ENCODE measurements around the gene OLIG2. TPM values are rescaled to one million over a fixed set of nuclear protein-coding genes. Genes with fewer than 3 reads are reported as not detected.

OLIG2 gene
- total RNA-seq: not detected

DNA sequence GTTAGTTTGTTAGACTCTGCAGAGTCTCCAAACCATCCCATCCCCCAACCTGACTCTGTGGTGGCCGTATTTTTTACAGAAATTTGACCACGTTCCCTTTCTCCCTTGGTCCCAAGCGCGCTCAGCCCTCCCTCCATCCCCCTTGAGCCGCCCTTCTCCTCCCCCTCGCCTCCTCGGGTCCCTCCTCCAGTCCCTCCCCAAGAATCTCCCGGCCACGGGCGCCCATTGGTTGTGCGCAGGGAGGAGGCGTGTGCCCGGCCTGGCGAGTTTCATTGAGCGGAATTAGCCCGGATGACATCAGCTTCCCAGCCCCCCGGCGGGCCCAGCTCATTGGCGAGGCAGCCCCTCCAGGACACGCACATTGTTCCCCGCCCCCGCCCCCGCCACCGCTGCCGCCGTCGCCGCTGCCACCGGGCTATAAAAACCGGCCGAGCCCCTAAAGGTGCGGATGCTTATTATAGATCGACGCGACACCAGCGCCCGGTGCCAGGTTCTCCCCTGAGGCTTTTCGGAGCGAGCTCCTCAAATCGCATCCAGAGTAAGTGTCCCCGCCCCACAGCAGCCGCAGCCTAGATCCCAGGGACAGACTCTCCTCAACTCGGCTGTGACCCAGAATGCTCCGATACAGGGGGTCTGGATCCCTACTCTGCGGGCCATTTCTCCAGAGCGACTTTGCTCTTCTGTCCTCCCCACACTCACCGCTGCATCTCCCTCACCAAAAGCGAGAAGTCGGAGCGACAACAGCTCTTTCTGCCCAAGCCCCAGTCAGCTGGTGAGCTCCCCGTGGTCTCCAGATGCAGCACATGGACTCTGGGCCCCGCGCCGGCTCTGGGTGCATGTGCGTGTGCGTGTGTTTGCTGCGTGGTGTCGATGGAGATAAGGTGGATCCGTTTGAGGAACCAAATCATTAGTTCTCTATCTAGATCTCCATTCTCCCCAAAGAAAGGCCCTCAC lies at the start of gene OLIG2:
OLIG2 (plus strand) TSS at position 447 of the 954 bp plus-strand sequence. CDS start 928 bp downstream, outside the sequence.
- ATAC-seq (ENCODE audit: low FRiP score) (no peak), DNase-seq (ENCODE audit: low spot score) (no peak)
- TF ChIP-seq CTCF (IDR thresholded peaks at IDR 0.05): no peak

DNA sequence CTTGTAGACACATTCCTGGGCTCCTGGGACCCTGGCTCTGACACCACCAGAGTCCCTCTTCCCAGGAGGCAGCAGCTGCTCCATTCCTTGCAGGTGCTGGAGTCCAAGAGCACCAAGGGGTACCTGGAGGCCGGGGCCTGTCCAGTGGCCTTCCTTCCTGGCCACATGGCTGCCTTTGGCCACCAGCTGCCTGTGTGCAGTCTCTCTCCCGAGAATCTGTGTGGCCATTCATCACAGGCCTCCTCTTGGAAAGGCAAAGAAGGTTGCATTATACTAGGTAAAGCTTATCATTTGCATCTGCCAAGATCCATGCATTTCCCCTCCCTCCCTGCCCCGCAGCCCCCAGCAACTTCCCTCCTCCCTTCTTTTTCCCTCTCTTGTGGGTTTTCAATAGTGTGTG lies 48.9 kb upstream of the OLIG2 start:
- ATAC-seq (ENCODE audit: low FRiP score) (no peak), DNase-seq (ENCODE audit: low spot score) (no peak)
- TF ChIP-seq CTCF (IDR thresholded peaks at IDR 0.05): no peak

DNA sequence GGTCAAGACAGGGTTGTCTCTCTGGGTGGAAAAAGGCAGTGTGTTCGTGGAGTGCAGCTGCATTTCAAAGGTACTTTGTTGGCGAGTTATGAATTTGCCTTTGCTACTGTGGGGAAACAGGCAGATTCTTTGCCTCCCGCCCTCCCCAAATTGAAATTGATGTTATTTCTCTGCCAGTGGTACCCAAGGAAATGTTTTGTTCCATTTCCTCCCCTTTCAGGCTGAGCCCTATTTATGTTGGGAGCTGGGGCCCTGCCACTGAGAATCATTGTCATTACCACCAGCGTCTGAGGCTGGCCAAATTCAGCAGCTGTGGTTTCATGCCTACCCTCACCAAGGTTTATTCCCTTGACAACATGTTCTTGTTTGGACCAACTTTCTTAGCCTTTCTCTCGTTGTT lies 48.5 kb upstream of the OLIG2 start:
- ATAC-seq (ENCODE audit: low FRiP score) (no peak), DNase-seq (ENCODE audit: low spot score) (no peak)
- TF ChIP-seq CTCF (IDR thresholded peaks at IDR 0.05): no peak

DNA sequence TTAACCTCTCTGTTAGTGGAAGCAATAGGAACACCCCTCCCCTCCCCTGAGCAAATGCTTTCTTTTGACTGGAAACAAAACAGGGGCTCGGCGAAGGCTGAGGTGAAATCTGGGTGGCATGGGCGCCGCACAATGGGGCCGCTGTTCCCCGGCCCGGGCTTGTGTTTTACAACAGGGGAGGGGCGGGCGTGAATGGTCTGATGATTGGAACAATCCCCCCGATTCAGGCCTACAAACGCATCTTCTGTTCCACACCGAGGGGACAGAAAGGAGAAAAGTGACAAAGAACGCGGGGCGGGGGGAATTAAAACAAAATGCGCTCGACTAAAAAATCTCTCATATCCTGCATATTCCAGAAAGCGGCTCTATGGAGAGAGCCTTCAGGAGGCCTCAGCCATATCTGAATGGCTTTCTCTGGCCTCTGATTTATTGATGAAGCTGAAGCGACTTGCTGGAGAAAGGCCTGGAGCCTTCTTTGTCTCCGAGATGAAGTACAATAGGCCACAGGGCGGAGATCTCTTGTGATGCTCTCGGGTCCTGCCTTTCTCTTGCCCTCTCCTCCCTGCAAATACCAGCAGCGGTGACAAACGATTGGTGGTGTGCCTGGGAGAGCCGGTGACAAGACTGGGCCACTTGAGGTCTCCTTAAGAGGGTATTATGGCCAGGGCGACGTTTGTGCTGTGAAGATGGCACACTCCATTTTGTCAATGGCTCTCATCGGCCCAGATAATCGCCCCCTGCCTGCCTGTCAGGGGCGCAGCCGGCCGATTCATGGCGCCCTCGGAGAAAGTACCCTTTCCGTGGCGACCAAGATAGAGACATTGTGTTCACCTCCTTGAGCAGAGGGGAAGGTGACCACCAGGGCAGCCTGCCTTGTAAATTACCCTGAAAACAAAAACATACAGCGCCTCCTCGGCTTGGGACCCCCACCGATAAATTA lies 47.1 kb upstream of the OLIG2 start:
- no peak for TF ChIP-seq CTCF (IDR thresholded peaks at IDR 0.05)
- ATAC-seq (ENCODE audit: low FRiP score) (no peak), DNase-seq (ENCODE audit: low spot score) (no peak)

- no peak for DNase-seq (ENCODE audit: low spot score)
- no peak for TF ChIP-seq CTCF (IDR thresholded peaks at IDR 0.05)
These were observed 46.0 kb upstream of the OLIG2 start for GRCh38 chr21:32979598-32980268.

GRCh38 chr21:32981096-32981495 lies 44.6 kb upstream of the OLIG2 start:
- no peak for TF ChIP-seq CTCF (IDR thresholded peaks at IDR 0.05)
- ATAC-seq (ENCODE audit: low FRiP score) (no peak), DNase-seq (ENCODE audit: low spot score) (no peak)

More at GRCh38 chr21:32979598-32980268, 46.0 kb upstream of the OLIG2 start:
- ATAC-seq (ENCODE audit: low FRiP score): no peak
